H1 (cell line): Measurements from ENCODE around the gene TPD52L1. TPM values are rescaled to one million over a fixed set of nuclear protein-coding genes. Genes with fewer than 3 reads are reported as not detected.

ENCODE experiments used
- CTCF ChIA-PET: fragments of 300-600 bp; sonication (Branson Sonifier 250); formaldehyde crosslinking; loops from one replicate; lab custom pipeline; 2021; ENCODE audit not compliant: partially characterized antibody; lab: Charles Lee
- POLR2A ChIA-PET: fragments of 300-600 bp; sonication (Branson Sonifier 250); formaldehyde crosslinking; loops from one replicate; lab custom pipeline; 2021; ENCODE audit warnings: inconsistent platforms; ENCODE audit not compliant: partially characterized antibody; lab: Charles Lee
- DNase-seq, 2 experiments: peaks; one replicate each; pipeline versions ENCODE4 v3.0.0 to v3.0.0-alpha.2; 2010 to 2022; ENCODE audit warnings: low spot score in 2 of 2, low read depth in 1 of 2, mixed read lengths in 1 of 2
- FAIRE-seq: peaks from 2 replicates; lab custom pipeline; 2011; peaks lifted over from hg19 to GRCh38; lab: Jason Lieb, UNC
- H2AFZ ChIP-seq: 2 replicates; pipeline ENCODE4 v1.8.1; 2012; ENCODE audit warnings: low read length, inconsistent platforms
- H2AK5ac ChIP-seq: 2 replicates; pipeline ENCODE4 v1.6.1; 2013; ENCODE audit warnings: low read depth, low read length
- H2BK120ac ChIP-seq: replicated peaks from 2 replicates; pipeline ENCODE3; 2013; ENCODE audit warnings: low read depth, low read length, inconsistent platforms
- H2BK12ac ChIP-seq: 2 replicates; pipeline ENCODE4 v1.6.1; 2013; ENCODE audit warnings: low read depth, low read length
- H2BK15ac ChIP-seq: 2 replicates; pipeline ENCODE4 v1.6.1; 2013; ENCODE audit warnings: low read length
- H2BK20ac ChIP-seq: 2 replicates; pipeline ENCODE4 v1.6.1; 2013; ENCODE audit warnings: low read length
- H2BK5ac ChIP-seq: 2 replicates; pipeline ENCODE4 v1.6.1; 2013; ENCODE audit warnings: low read depth, low read length
- H3K14ac ChIP-seq: 2 replicates; pipeline ENCODE4 v1.6.1; 2013; ENCODE audit warnings: inconsistent platforms; ENCODE audit not compliant: insufficient read length
- H3K18ac ChIP-seq: 2 replicates; pipeline ENCODE4 v1.6.1; 2013; ENCODE audit warnings: low read length; ENCODE audit errors: extremely low read depth
- H3K23ac ChIP-seq: 2 replicates; pipeline ENCODE4 v1.6.1; 2013; ENCODE audit warnings: inconsistent platforms; ENCODE audit not compliant: insufficient read length
- H3K23me2 ChIP-seq: 2 replicates; pipeline ENCODE4 v1.6.1; 2013; ENCODE audit warnings: low read depth, low read length
- H3K27ac ChIP-seq: 2 replicates; pipeline ENCODE4 v1.6.1; 2011; ENCODE audit warnings: low read depth, low read length, inconsistent platforms
- H3K27me3 ChIP-seq, 4 experiments: replicated peaks in 1 of 4; 1 replicate in 1 of 4; 2 replicates in 3 of 4; pipeline versions ENCODE4 v1.6.1 to v1.8.1; 2011 to 2013; ENCODE audit warnings: low read length in 3 of 4, mild to moderate bottlenecking in 3 of 4, inconsistent platforms in 2 of 4, mixed read lengths in 2 of 4, moderate library complexity in 1 of 4; ENCODE audit not compliant: control insufficient read depth in 3 of 4, insufficient read depth in 3 of 4; ENCODE audit errors: extremely low read depth in 1 of 4
- H3K36me3 ChIP-seq, 4 experiments: 2 replicates each; pipeline versions ENCODE4 v1.6.1 to v1.8.1; 2011 to 2013; ENCODE audit warnings: mild to moderate bottlenecking in 4 of 4, low read length in 3 of 4, moderate library complexity in 2 of 4, control low read depth in 1 of 4, inconsistent platforms in 1 of 4; ENCODE audit not compliant: insufficient read depth in 4 of 4, control insufficient read depth in 2 of 4
- H3K4ac ChIP-seq: replicated peaks from 2 replicates; pipeline ENCODE3; 2013; ENCODE audit warnings: low read length, low read depth, mixed read lengths, inconsistent platforms; ENCODE audit not compliant: insufficient read length
- H3K4me1 ChIP-seq, 4 experiments: replicated peaks in 1 of 4; 1 replicate in 1 of 4; 2 replicates in 3 of 4; pipeline versions ENCODE4 v1.6.1 to v1.8.1; 2011 to 2013; ENCODE audit warnings: low read length in 3 of 4, inconsistent platforms in 2 of 4, mixed read lengths in 1 of 4; ENCODE audit not compliant: insufficient read depth in 4 of 4, control insufficient read depth in 3 of 4
- H3K4me2 ChIP-seq, 2 experiments: 2 replicates each; pipeline versions ENCODE4 v1.6.1 to v1.8.1; 2011 to 2013; ENCODE audit warnings: low read depth in 2 of 2, low read length in 2 of 2, control low read depth in 1 of 2, inconsistent platforms in 1 of 2, mild to moderate bottlenecking in 1 of 2; ENCODE audit not compliant: insufficient read depth in 1 of 2
- H3K4me3 ChIP-seq, 4 experiments: fragments of 200-600, 300-600 bp in 1 of 4; sonication (generic), shearing (Covaris generic), sonication (Bioruptor Twin) in 1 of 4; 2 replicates each; pipeline versions ENCODE4 v1.5.1 to v1.8.1; 2011 to 2016; ENCODE audit warnings: low read length in 4 of 4, low read depth in 3 of 4, control low read depth in 2 of 4, inconsistent platforms in 2 of 4, mild to moderate bottlenecking in 2 of 4, mixed read lengths in 1 of 4, moderate library complexity in 1 of 4; ENCODE audit not compliant: insufficient read depth in 2 of 4; ENCODE audit errors: extremely low read depth in 1 of 4
- H3K56ac ChIP-seq: replicated peaks from 2 replicates; pipeline ENCODE3; 2013; ENCODE audit warnings: low read depth, mild to moderate bottlenecking, mixed read lengths, low read length, inconsistent platforms; ENCODE audit not compliant: insufficient read length
- H3K79me1 ChIP-seq: 2 replicates; pipeline ENCODE4 v1.6.1; 2013; ENCODE audit warnings: low read depth, low read length, control low read depth
- H3K79me2 ChIP-seq, 2 experiments: 2 replicates each; pipeline versions ENCODE4 v1.6.1 to v1.8.1; 2012 to 2013; ENCODE audit warnings: low read length in 2 of 2, mild to moderate bottlenecking in 2 of 2, inconsistent platforms in 1 of 2; ENCODE audit not compliant: insufficient read depth in 2 of 2, control insufficient read depth in 1 of 2
- H3K9ac ChIP-seq, 4 experiments: replicated peaks in 1 of 4; 1 replicate in 1 of 4; 2 replicates in 3 of 4; pipeline versions ENCODE4 v1.6.1 to v1.8.1; 2011 to 2013; ENCODE audit warnings: low read depth in 3 of 4, low read length in 3 of 4, control low read depth in 2 of 4, mild to moderate bottlenecking in 2 of 4, moderate library complexity in 2 of 4, inconsistent platforms in 1 of 4; ENCODE audit errors: extremely low read depth in 1 of 4
- H3K9me3 ChIP-seq, 2 experiments: 2 replicates each; pipeline versions ENCODE4 v1.6.1 to v1.8.1; 2012 to 2013; ENCODE audit warnings: mild to moderate bottlenecking in 2 of 2, moderate library complexity in 2 of 2, control low read depth in 1 of 2, inconsistent platforms in 1 of 2, low read depth in 1 of 2, low read length in 1 of 2, mixed read lengths in 1 of 2; ENCODE audit not compliant: insufficient read depth in 2 of 2
- H4K20me1 ChIP-seq, 2 experiments: replicated peaks in 1 of 2; 2 replicates each; pipeline versions ENCODE3 to v1.8.1; 2011 to 2013; ENCODE audit warnings: inconsistent platforms in 2 of 2, low read length in 2 of 2, mild to moderate bottlenecking in 1 of 2; ENCODE audit not compliant: insufficient read depth in 2 of 2, control insufficient read depth in 1 of 2
- H4K5ac ChIP-seq: 2 replicates; pipeline ENCODE4 v1.6.1; 2013; ENCODE audit warnings: low read length, low read depth, mixed read lengths, inconsistent platforms; ENCODE audit not compliant: insufficient read length
- H4K8ac ChIP-seq: 2 replicates; pipeline ENCODE4 v1.8.0; 2013; ENCODE audit warnings: mild to moderate bottlenecking, moderate library complexity, low read length, inconsistent platforms; ENCODE audit not compliant: insufficient read depth; ENCODE audit errors: extremely low read depth
- H4K91ac ChIP-seq: replicated peaks from 2 replicates; pipeline ENCODE3; 2013; ENCODE audit warnings: low read length, mixed read lengths, inconsistent platforms; ENCODE audit not compliant: insufficient read length
- ASH2L ChIP-seq: fragments of 200-600, 300-600 bp; sonication (generic); IDR thresholded peaks from one replicate; pipeline ENCODE4 v1.7.1; 2017; ENCODE audit warnings: low read length
- ATF3 ChIP-seq: IDR thresholded peaks from 2 replicates; pipeline ENCODE4 v1.6.1; 2011; ENCODE audit warnings: low read depth, mild to moderate bottlenecking, low read length; ENCODE audit not compliant: insufficient read depth
- BACH1 ChIP-seq: IDR thresholded peaks from 2 replicates; pipeline ENCODE4 v1.6.1; 2012; ENCODE audit warnings: low read length, improper control_type of control experiment
- CBX5 ChIP-seq: fragments of 300-800, 300-1000 bp; sonication (generic); IDR thresholded peaks from 2 replicates; pipeline ENCODE4 v1.7.1; 2016; ENCODE audit warnings: antibody characterized with exemption, low read length, low read depth
- GTF2F1 ChIP-seq: IDR thresholded peaks from 2 replicates; pipeline ENCODE4 v1.6.1; 2012; ENCODE audit warnings: low read depth, low read length, improper control_type of control experiment, borderline replicate concordance
- JUN ChIP-seq: IDR thresholded peaks from 2 replicates; pipeline ENCODE4 v1.6.1; 2011; ENCODE audit warnings: low read depth, mild to moderate bottlenecking, improper control_type of control experiment, low read length
- KDM4A ChIP-seq: IDR thresholded peaks from one replicate; pipeline ENCODE4 v1.7.1; 2012; ENCODE audit warnings: low read depth, mild to moderate bottlenecking, moderate library complexity, low read length, inconsistent platforms; ENCODE audit not compliant: severe bottlenecking
- MAX ChIP-seq: IDR thresholded peaks from 2 replicates; pipeline ENCODE4 v1.6.1; 2012; ENCODE audit warnings: inconsistent platforms
- NANOG ChIP-seq: IDR thresholded peaks from 2 replicates; pipeline ENCODE4 v1.6.1; 2011; ENCODE audit warnings: low read length, low read depth, mild to moderate bottlenecking, inconsistent platforms; ENCODE audit not compliant: insufficient read depth, poor library complexity, severe bottlenecking
- SP1 ChIP-seq: IDR thresholded peaks from 2 replicates; pipeline ENCODE4 v1.6.1; 2011; ENCODE audit warnings: low read depth, low read length
- SUZ12 ChIP-seq: fragments of 200-600 bp; sonication (generic); IDR thresholded peaks from 2 replicates; pipeline ENCODE4 v1.6.1; 2012; ENCODE audit warnings: mild to moderate bottlenecking, inconsistent platforms, low read length, moderate library complexity, mixed read lengths
- TBP ChIP-seq: IDR thresholded peaks from 2 replicates; pipeline ENCODE4 v1.6.1; 2011; ENCODE audit warnings: low read depth, low read length, improper control_type of control experiment
- WGBS, 2 experiments: shearing (Covaris generic) in 1 of 2; methylation state at CpG; one replicate each; pipeline versions ENCODE4 v1.1.6 to v1.1.7; 2013 to 2015; ENCODE audit warnings: low lambda C conversion rate in 2 of 2, mixed read lengths in 2 of 2, inconsistent platforms in 1 of 2, low coverage in 1 of 2, missing lambda C conversion rate in 1 of 2; ENCODE audit not compliant: insufficient replicate concordance in 2 of 2, insufficient coverage in 1 of 2, insufficient read length in 1 of 2; ENCODE audit errors: extremely low coverage in 1 of 2, missing lambda C conversion rate in 1 of 2; 5-methylcytosine and 5-hydroxymethylcytosine counted together
- polyA plus RNA-seq, 7 experiments: library from polyadenylated mRNA; depleted of rRNA in 3 of 7; stranded (reverse) in 5 of 7; unstranded in 2 of 7; fragments of >200 nt in 5 of 7; fragments of 200-250 nt in 2 of 7; gene quantifications; 1 replicate in 5 of 7; 2 replicates in 1 of 7; 4 replicates in 1 of 7; pipeline versions ENCODE4 v1.2.1 to v1.2.3, GENCODE V29; 2011 to 2013; ENCODE audit warnings: missing spikeins in 2 of 7, mixed read lengths in 2 of 7
- total RNA-seq: library from RNA; stranded (reverse); fragmentation: NEBNext Ultra II Directional; extraction: Animal tissue kit (Norgen Biotek cat#: 25700); gene quantifications from 2 replicates; pipeline ENCODE4 v1.2.1, GENCODE V29; 2021

TPD52L1 gene
- total and polyA plus RNA-seq, 2 of the 8 experiments (the other 6 are each of a cell fraction or from before 2014, with no cell fraction given) = 7.4 to 14.2 TPM

- Histone ChIP-seq H4K5ac (no peak overlapping the region), H2AFZ (peak overlapping the region; percentile 90; the same call in 1 of the 2 replicates), H3K18ac (no peak overlapping the region), H3K27me3 (no peaks in the 10 kb centered on the region), H3K14ac (no peak overlapping the region), H2BK12ac (no peak overlapping the region), H4K20me1 (no peaks in the 10 kb centered on the region), H3K23ac (no peak overlapping the region), H3K4me3 (no peak overlapping the region), H3K56ac (no peak overlapping the region), H3K79me2 (no peaks in the 10 kb centered on the region), H4K91ac (no peak overlapping the region), H3K4me1 (peaks cover 0 to 2% (median 0%) of the 10 kb centered on the region in 4 experiments; a peak in 1 of 7 replicates), H3K79me1 (no peaks in the 10 kb centered on the region), H3K9ac (no peak overlapping the region), H3K9me3 (no peaks in the 10 kb centered on the region), H3K4me2 (no peak overlapping the region), H4K8ac (no peak overlapping the region), H2AK5ac (no peak overlapping the region), H2BK20ac (no peak overlapping the region), H3K27ac (no peak overlapping the region), H2BK120ac (no peak overlapping the region), H3K4ac (no peak overlapping the region), H3K23me2 (no peaks in the 10 kb centered on the region), H2BK15ac (no peak overlapping the region), H2BK5ac (0 out of 2 replicates have a peak overlapping the region, but pooled peaks have one; percentile 21), H3K36me3 (no peaks in the 10 kb centered on the region)
- DNase-seq (no peak), FAIRE-seq (no peak)
- WGBS, 2 experiments = 77% methylated on average over 6 of the region's 6 CpGs; no CpG with 5 or more reads in 1 of the 2 experiments
- ChIA-PET CTCF (interaction anchor here (1.2 to 1.8 kb wide), 2 partner anchors 53 to 59 kb away, joined by 3 to 4 read pairs; no protein-coding TSS in a partner anchor), POLR2A (interaction anchor here (1.1 kb wide), 1 partner anchor 50 kb away, joined by 3 read pairs; the partner anchor contains the start of gene HDDC2)
- TF ChIP-seq JUN (no peak), ATF3 (no peak), ASH2L (no peak), KDM4A (no peak), SP1 (no peak), BACH1 (no peak), GTF2F1 (no peak), SUZ12 (no peak), CBX5 (no peak), TBP (no peak), MAX (no peak), NANOG (no peak)
Observed at GRCh38 chr6:125251516-125252220, 98.1 kb downstream of the TPD52L1 start.
